ENCODE measurements around the gene YARS2. TPM values are rescaled to one million over a fixed set of nuclear protein-coding genes. Genes with fewer than 3 reads are reported as not detected.

YARS2 gene
- total RNA-seq, 4 donors from 2014 or later: 21.1 to 48.5 (median 25.3) TPM

DNA sequence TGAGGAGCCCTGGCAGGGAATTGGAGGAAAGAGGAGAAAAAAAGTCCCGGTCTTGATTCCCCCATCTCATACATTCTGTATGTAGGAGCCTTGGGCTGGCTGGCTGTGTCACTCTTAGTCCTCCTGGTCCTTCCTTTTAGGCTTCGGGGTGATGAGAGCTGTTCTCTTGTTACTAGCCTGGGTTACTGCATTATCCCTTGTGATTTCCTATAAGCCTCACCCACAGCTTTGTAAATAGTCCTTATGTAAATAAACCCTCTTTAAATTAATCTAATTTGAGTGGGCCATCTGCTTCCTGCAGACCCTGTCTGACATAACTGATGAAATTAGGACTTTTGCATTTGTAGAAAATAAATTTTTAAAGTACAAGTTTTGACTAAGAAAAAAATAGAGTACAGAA is 57.4 kb downstream of the YARS2 start:
- Histone ChIP-seq H3K9me3 (no peaks in the 10 kb centered on the region), H3K27me3 (no peaks in the 10 kb centered on the region), H3K27ac (no peak overlapping the region), H3K4me3 (replicated peaks in 1 of 3) (no peak overlapping the region), H3K4me1 (no peaks in the 10 kb centered on the region), H3K36me3 (peaks cover 0 to 4% of the 10 kb centered on the region in 2 donors)
- TF ChIP-seq POLR2A (IDR thresholded peaks at IDR 0.05): no peak
- TF ChIP-seq, protein P1, sequence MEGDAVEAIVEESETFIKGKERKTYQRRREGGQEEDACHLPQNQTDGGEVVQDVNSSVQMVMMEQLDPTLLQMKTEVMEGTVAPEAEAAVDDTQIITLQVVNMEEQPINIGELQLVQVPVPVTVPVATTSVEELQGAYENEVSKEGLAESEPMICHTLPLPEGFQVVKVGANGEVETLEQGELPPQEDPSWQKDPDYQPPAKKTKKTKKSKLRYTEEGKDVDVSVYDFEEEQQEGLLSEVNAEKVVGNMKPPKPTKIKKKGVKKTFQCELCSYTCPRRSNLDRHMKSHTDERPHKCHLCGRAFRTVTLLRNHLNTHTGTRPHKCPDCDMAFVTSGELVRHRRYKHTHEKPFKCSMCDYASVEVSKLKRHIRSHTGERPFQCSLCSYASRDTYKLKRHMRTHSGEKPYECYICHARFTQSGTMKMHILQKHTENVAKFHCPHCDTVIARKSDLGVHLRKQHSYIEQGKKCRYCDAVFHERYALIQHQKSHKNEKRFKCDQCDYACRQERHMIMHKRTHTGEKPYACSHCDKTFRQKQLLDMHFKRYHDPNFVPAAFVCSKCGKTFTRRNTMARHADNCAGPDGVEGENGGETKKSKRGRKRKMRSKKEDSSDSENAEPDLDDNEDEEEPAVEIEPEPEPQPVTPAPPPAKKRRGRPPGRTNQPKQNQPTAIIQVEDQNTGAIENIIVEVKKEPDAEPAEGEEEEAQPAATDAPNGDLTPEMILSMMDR (IDR thresholded peaks at IDR 0.05): no peak
- WGBS, 2 donors: 51 to 86% methylated on average over 2 of the region's 2 CpGs
- DNase-seq: no peak
- intact Hi-C loops (cut with DNase I): no loop called here

DNA sequence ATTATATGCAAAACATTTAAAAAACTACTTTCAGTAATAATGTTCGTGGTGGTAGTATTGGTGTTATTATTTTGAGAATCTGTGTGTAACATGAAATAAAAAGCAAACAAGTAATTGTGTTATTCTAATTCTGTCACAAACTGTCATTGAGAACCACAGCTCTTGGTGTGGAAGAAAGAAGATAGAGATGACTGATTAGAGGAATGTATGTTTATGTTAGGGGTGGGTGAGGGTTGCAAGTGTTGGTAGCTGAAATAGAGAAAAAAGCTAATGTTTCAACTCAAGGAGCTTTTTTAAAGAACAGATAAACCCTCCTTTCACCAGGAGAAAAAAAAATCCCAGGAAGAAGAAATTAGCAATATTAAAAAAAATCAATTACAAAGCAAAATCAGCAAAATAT is 58.3 kb downstream of the YARS2 start:
- no peak for DNase-seq
- 83 to 95% methylated on average over 1 of the region's 1 CpG for WGBS, 2 donors

More for the DNA sequence above, 58.3 kb downstream of the YARS2 start:
- Histone ChIP-seq H3K4me3 (replicated peaks in 1 of 3) (no peak overlapping the region), H3K4me1 (no peaks in the 10 kb centered on the region), H3K27me3 (no peaks in the 10 kb centered on the region), H3K9me3 (no peaks in the 10 kb centered on the region), H3K36me3 (peaks cover 0 to 4% of the 10 kb centered on the region in 2 donors), H3K27ac (no peak overlapping the region)
- TF ChIP-seq POLR2A (IDR thresholded peaks at IDR 0.05): no peak
- TF ChIP-seq, protein P1 (IDR thresholded peaks at IDR 0.05): no peak
- intact Hi-C loops (cut with DNase I): no loop called here

Small RNA genes lying within 50 kb of the gene (small RNA-seq; reads per million reads assigned to genes)
- gene RF00019: not detected

Other genes with a start within 250 kb of the YARS2 start
- 10 to 100 TPM; 49.7 to 93.7 (median 56.8) TPM for gene DNM1L, start 76.6 kb downstream of the YARS2 start, total RNA-seq
- gene PKP2, start 140.9 kb upstream of the YARS2 start, total RNA-seq: under 1 TPM; 0.27 to 0.92 (median 0.55) TPM

Measured in thyroid gland (tissue), 4 donors.